ENCODE data around the gene HOXC12.

DNA sequence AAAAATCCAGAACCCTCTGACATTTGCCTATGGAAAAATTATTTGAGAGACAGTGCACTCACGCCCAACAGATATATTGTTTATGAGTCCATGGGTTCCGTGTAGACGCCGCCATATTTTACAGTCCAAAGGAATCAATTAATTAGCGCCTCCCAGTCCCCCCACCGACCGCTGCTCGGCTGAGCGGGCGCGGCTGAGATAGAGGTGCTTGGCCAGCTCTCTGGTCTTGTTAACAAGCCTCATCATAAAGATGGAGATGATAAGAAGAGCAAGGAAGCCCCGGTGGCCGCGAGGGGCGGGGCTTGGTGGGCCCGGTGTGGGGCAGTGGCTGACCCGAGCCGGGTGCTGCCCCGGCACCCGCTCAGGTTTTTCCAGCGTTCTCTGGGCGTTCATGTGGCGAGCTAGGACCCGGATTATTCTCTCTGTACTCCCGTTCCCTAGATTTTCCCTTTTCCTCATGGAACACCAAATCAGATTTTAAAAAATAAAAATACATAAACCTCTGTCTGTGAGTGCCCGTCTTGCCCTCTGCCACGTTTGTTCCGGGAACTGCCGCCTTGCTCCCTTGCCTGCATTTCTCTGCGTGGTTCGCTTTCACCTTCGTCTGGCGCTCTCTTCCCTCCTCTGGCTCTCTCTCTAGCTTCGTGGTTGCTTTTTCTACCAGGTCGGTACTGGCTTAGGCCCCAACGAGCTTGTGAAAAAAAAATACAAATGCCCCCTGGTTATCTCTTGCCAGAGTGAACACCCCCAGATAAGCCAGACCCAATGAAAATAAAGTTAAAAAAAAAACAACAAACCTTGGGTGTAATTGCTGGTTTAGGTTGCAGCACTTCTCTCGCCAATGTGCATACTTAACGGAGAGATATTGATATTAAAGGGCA, 9.0 kb downstream of the HOXC12 start:
- TF ChIP-seq, protein P1, sequence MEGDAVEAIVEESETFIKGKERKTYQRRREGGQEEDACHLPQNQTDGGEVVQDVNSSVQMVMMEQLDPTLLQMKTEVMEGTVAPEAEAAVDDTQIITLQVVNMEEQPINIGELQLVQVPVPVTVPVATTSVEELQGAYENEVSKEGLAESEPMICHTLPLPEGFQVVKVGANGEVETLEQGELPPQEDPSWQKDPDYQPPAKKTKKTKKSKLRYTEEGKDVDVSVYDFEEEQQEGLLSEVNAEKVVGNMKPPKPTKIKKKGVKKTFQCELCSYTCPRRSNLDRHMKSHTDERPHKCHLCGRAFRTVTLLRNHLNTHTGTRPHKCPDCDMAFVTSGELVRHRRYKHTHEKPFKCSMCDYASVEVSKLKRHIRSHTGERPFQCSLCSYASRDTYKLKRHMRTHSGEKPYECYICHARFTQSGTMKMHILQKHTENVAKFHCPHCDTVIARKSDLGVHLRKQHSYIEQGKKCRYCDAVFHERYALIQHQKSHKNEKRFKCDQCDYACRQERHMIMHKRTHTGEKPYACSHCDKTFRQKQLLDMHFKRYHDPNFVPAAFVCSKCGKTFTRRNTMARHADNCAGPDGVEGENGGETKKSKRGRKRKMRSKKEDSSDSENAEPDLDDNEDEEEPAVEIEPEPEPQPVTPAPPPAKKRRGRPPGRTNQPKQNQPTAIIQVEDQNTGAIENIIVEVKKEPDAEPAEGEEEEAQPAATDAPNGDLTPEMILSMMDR (IDR thresholded peaks at IDR 0.05; ENCODE audit: insufficient read depth, low read depth, low read length), result no peak
- no peak for TF ChIP-seq EZH2 (IDR thresholded peaks at IDR 0.05; ENCODE audit: insufficient read depth, low read length)

All from astrocyte (in vitro differentiated cells and primary cell).